Effector CD4-positive, alpha-beta T cell (primary cell): ENCODE data around the gene MACROD2.

Experiments
- DNase-seq: peaks from one replicate; pipeline ENCODE4 v3.0.0-alpha.2; 2020

Gene MACROD2

GRCh38 chr20:14062786-14063185 lies 67.5 kb downstream of the MACROD2 start:
- no peak for DNase-seq

- DNase-seq, result no peak
Observed at GRCh38 chr20:14064333-14064732, 69.0 kb downstream of the MACROD2 start.

- DNase-seq, result no peak
Observed at GRCh38 chr20:14064921-14065320, 69.6 kb downstream of the MACROD2 start.

GRCh38 chr20:14065774-14066173 lies 70.5 kb downstream of the MACROD2 start:
- no peak for DNase-seq

DNA sequence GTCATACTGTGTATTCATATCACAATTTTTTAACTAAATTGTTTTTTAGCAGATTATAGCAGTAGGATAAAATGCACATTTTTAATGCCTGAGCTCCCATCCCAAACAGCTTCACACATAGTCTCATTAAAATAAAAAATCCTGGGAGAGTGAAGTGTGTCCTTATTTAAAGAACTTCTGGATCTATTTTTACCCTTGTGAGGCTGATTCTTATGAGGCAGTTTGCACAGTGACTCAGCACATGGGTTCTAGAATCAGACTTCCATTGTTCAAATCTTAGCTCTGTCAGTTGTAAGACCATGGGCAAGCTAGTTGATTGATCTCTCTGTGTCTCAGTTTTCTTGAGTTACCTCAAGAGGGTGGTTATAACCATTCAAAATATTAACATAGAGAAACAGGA lies 72.3 kb downstream of the MACROD2 start:
- DNase-seq, result no peak

GRCh38 chr20:14069796-14070195 lies 74.5 kb downstream of the MACROD2 start:
- DNase-seq, result no peak

- DNase-seq, result no peak
Observed at GRCh38 chr20:14093652-14094051, 98.3 kb downstream of the MACROD2 start.

- DNase-seq, result no peak
Observed at GRCh38 chr20:14098261-14098660, 102.9 kb downstream of the MACROD2 start.

DNA sequence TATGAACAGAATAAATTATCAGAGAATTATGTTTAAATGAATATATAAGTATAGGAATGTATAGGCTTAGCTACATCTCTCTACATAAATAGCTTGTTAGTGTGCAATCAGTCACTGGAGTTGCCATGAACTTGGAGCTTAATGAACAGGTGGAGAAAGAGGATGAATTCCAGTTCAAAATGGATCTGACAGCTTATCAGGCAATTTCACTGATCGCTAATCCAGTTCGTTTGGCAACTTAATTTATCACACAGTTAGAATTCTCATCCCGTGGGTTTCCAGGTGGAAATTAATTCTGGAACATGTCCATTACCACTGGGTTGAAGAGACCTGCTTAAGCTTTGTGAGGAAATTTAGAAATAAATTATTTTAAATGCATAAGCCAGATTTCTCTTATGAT lies 118.1 kb downstream of the MACROD2 start:
- DNase-seq, result no peak

- no peak for DNase-seq
Observed at GRCh38 chr20:14114065-14114704, 118.9 kb downstream of the MACROD2 start.

DNA sequence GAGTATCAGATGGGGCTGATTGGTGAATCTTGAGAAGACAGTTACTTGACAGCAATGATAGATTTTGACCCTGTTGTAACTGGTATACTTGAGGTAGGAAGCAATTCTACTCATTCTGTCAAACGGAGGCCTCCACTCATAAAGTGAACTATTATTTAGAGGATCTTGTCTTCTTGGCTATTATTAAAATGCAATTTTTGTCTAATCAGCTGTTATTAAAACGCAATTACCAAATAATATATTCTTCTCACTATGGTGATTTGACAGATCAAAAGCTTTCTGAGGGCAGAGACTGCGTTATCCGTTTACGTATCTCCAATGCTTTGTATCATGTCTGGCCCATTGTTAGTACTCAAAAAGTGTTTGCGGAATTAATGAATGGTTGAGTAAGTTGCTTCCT lies 120.7 kb downstream of the MACROD2 start:
- DNase-seq, result no peak

GRCh38 chr20:14117768-14118167 lies 122.5 kb downstream of the MACROD2 start:
- no peak for DNase-seq

DNA sequence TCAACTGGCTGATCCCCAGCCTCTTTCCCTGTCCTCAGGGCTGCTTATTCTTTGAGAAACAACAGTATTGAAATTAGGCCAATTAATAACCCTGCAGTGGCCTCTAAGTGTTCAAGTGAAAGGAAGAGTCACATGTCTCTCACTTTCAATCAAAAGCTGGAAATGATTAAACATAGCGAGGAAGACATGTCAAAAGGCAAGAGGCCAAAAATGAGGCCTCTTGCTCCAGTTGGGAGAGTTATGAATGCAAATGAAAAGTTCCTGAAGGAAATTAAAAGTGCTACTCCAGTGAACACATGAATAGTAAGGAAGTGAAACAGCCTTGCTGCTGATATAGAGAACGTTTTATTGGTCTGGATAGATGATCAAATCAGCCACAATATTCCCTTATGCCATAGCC lies 131.5 kb downstream of the MACROD2 start:
- no peak for DNase-seq

- DNase-seq, result no peak
Observed at GRCh38 chr20:14127514-14128223, 132.4 kb downstream of the MACROD2 start.

DNA sequence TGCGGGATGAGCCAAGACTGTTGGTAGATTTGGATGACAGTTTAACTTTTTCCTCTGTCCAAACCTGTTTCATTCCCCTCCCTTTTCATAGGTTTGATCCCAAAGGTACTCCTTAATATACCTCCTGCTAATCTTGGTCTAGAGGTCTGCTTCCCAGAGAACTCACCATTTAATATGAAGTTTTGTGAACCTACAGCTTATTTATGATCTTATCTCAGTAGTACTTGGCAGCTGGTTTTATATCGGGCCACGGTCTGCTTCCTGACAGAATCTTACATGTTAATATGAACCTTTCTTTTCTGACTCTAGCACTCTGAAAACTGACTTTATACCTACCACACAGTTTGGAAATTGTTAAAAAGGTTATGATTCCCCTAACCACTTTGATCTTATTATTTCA lies 138.7 kb downstream of the MACROD2 start:
- DNase-seq, result no peak

DNA sequence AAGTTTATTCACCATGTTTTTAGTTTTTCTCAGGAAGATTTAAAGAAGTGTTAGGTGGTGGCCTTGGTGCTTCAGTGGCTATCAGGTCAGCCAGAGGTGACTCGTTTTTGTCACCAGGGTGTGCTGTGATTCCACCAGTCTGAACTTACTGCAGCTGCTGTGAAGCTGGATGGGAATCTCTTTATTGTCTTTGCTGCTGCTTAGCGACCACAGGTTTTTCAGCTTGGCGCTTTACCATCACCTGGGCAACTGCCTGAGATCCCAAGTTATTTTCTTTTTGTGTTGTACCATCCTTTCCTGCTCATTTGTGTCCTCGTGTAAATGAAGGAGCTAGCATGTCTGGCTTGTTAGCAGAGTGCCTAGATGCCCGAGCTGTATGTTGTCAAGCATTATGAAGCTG lies 146.9 kb downstream of the MACROD2 start:
- DNase-seq, result no peak

DNA sequence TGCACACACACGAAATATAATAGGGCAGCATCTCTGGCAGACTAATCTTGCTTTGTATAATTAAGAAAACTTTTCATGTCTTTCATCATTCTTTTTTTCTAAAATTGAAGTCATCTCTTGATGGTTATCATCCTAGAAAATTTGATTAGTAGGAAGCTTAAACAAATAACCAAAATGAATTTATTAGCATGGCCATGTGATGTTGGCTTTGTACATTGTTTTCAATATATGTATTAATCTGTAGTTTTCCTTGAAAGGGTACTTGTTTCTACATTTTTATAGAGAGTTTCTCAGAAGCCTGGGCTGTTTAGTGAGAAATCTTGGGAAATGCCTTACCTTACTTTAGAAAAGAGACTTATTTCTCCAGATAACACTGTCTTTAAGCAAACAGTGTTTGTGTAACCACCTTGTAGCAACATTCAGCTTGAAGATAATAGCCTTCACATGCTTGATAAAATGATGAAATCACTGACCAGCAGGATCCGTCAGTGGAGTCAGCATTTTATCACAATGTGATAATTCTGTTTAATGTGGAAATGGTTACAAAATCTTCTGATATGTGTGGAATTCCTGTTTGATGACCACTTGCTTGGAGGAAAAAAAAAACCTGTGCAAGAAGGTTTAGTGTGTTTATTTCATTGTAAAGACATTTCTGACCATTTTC lies 147.8 kb downstream of the MACROD2 start:
- DNase-seq, result no peak

DNA sequence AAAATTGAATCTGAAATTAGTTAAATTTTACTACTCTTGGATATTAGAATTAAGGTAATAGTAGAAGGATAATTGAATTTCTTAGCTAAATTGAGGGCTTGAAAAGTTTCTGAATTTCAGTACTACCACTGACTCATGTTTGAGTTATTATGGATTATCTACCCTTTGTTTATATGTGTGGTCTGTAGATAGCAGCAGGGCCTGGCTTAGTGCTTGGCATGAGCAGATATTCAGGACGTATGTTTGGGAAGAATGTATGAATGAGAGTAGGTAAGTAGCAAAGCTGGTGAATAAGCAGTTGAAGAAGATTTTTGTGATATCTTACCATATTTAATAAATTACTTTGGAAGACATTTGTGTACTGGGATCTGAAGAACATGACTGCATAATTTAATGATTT lies 152.7 kb downstream of the MACROD2 start:
- DNase-seq, result no peak

- DNase-seq, result no peak
Observed at GRCh38 chr20:14155361-14155760, 160.0 kb downstream of the MACROD2 start.

- no peak for DNase-seq
Observed at GRCh38 chr20:14178528-14178927, 183.2 kb downstream of the MACROD2 start.

DNA sequence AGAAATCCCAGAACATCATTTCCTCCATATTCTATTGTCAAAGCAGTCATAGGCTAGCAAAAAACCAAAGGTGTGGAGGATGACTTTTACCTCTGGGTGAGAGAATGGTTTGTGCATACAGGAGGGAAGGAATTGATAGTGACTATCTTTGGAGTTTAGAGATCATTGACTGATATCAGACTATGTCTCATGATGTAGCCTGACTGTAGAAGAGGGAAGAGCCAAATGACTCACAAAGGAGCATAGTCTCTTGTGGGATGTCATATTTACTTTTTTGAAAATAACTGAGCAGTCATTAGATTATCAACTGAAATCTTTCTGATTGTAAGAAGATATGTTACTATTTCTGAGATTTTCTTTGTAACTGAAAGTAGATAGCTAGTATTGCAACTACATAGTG lies 183.6 kb downstream of the MACROD2 start:
- DNase-seq, result no peak

DNA sequence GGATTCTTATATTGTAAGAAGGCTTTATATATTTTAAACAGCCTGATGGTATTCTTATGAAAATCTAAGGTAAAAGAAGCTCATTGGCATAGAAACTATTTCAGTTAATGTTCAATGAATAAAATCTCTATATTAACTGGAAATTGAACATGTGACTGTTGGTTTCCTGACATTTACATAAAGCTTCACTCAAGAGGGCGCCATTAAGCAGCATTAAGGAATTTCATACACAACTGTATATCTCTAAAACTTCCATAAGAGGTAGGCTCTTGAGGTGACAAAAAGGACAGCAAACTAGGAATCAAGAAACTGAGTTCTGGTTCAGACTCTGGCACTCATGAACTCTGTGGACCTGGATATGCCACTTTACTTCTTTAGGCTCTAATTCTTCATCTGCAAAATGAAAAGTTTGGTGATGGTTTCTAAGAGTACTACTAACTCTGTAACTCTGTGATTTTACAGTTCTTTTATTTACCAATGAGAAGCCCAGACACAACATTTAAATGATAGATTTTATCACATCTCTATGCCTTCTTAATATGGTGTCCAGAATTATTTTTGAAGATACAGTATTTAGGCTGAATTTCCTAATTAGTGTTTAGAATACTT lies 194.6 kb downstream of the MACROD2 start:
- no peak for DNase-seq

DNA sequence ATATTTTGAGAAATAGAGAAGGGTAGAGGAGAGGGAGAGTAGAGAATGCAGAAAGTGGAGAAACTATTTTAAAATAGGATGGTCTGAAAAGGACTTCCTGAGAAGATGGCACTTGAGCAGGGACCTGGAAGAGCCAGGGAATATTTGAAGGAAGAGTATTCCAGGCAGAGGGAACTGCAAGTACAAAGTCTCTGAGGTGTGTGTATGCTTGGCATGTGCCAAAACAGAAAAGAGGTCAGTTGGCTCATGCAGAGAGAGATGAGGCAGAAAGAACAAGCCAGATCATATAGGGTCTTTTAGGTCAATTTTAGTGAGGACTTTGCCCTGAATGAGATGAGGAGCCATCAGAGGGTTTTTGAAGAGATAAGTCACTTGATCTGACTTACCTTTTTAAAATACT lies 196.2 kb downstream of the MACROD2 start:
- no peak for DNase-seq

- DNase-seq, result no peak
Observed at GRCh38 chr20:14193443-14193842, 198.1 kb downstream of the MACROD2 start.
